Activated naive CD8-positive, alpha-beta T cell treated with anti-CD3 and anti-CD28 coated beads, Interleukin-2, amount 10 ng/mL, durations not matched to agents 7 days and 5 days (primary cell): ENCODE results near the gene IGSF9B. TPM values are rescaled to one million over a fixed set of nuclear protein-coding genes. Genes with fewer than 3 reads are reported as not detected.

Experiments
- ATAC-seq: fragments of 150-1000 bp; cut with Tn5 transposase; one replicate; pipeline ENCODE4 v1.10.0; 2021; ENCODE audit warnings: low read depth, moderate library complexity
- POLR2A ChIA-PET: fragments of 350-600 bp; sonication (Branson Sonifier 250); formaldehyde crosslinking; loops from one replicate; lab custom pipeline; 2021; ENCODE audit warnings: antibody characterized with exemption; lab: Charles Lee
- DNase-seq: peaks from one replicate; pipeline ENCODE4 v3.0.0; 2021
- H3K27ac Mint-ChIP-seq: one replicate; pipeline ENCODE4 v1.8.0; 2022; ENCODE audit warnings: mild to moderate bottlenecking, mixed read lengths
- H3K27me3 Mint-ChIP-seq: one replicate; pipeline ENCODE4 v1.8.0; 2022; ENCODE audit warnings: mild to moderate bottlenecking, moderate library complexity, mixed read lengths
- H3K36me3 Mint-ChIP-seq: one replicate; pipeline ENCODE4 v1.8.0; 2021; ENCODE audit warnings: mild to moderate bottlenecking, mixed read lengths
- H3K4me1 Mint-ChIP-seq: one replicate; pipeline ENCODE4 v1.8.0; 2021; ENCODE audit warnings: mixed read lengths
- H3K4me3 Mint-ChIP-seq: one replicate; pipeline ENCODE4 v1.8.0; 2022; ENCODE audit warnings: mild to moderate bottlenecking, moderate library complexity, mixed read lengths
- H3K9me3 Mint-ChIP-seq: one replicate; pipeline ENCODE4 v1.8.0; 2021; ENCODE audit warnings: mixed read lengths
- total RNA-seq, 2 experiments: library from RNA; stranded (reverse); gene quantifications; one replicate each; pipeline ENCODE4 v1.2.3, GENCODE V29; 2021

The IGSF9B gene
- total RNA-seq, 2 experiments from 2014 or later, result 91.8 to 99.7 TPM

- no peak overlapping the region for H3K4me3 Mint-ChIP-seq
- no peaks in the 10 kb centered on the region for H3K36me3 Mint-ChIP-seq
- H3K4me1 Mint-ChIP-seq, result peaks cover 22% of the 10 kb centered on the region
- H3K27ac Mint-ChIP-seq, result no peak overlapping the region
- ATAC-seq (no peak), DNase-seq (no peak)
- H3K9me3 Mint-ChIP-seq, result no peaks in the 10 kb centered on the region
- peaks cover 3% of the 10 kb centered on the region for H3K27me3 Mint-ChIP-seq
- POLR2A ChIA-PET, result no interaction called here
Observed at GRCh38 chr11:133993921-133994320, 37.2 kb upstream of the IGSF9B start.

GRCh38 chr11:133993107-133993506 lies 36.3 kb upstream of the IGSF9B start:
- POLR2A ChIA-PET, result no interaction called here
- ATAC-seq, result no peak
- Mint-ChIP-seq H3K27ac (no peak overlapping the region), H3K4me3 (no peak overlapping the region), H3K36me3 (no peaks in the 10 kb centered on the region), H3K4me1 (peaks cover 22% of the 10 kb centered on the region), H3K9me3 (no peaks in the 10 kb centered on the region), H3K27me3 (peaks cover 3% of the 10 kb centered on the region)
- DNase-seq, result no peak

- ATAC-seq, result no peak
- H3K36me3 Mint-ChIP-seq, result no peaks in the 10 kb centered on the region
- no peaks in the 10 kb centered on the region for H3K9me3 Mint-ChIP-seq
- H3K4me1 Mint-ChIP-seq, result peaks cover 23% of the 10 kb centered on the region
- H3K27ac Mint-ChIP-seq, result no peak overlapping the region
- no peak overlapping the region for H3K4me3 Mint-ChIP-seq
- POLR2A ChIA-PET, result interaction anchor here (1.6 kb wide), 1 partner anchor 37 kb away, joined by 3 read pairs; no protein-coding TSS in a partner anchor
- no peak for DNase-seq
- H3K27me3 Mint-ChIP-seq, result peaks cover 3% of the 10 kb centered on the region
Observed at GRCh38 chr11:133992121-133992520, 35.4 kb upstream of the IGSF9B start.

GRCh38 chr11:133991101-133991500 lies 34.3 kb upstream of the IGSF9B start:
- H3K4me1 Mint-ChIP-seq, result peaks cover 24% of the 10 kb centered on the region
- peak overlapping the region; percentile 17 for H3K27ac Mint-ChIP-seq
- H3K27me3 Mint-ChIP-seq, result peaks cover 6% of the 10 kb centered on the region
- POLR2A ChIA-PET, result interaction anchor here (1.6 kb wide), 1 partner anchor 38 kb away, joined by 3 read pairs; no protein-coding TSS in a partner anchor
- peak; percentile 62 for ATAC-seq
- no peak for DNase-seq
- H3K36me3 Mint-ChIP-seq, result no peaks in the 10 kb centered on the region
- peak overlapping the region; percentile 22 for H3K4me3 Mint-ChIP-seq
- H3K9me3 Mint-ChIP-seq, result no peaks in the 10 kb centered on the region

GRCh38 chr11:133990501-133990900 lies 33.7 kb upstream of the IGSF9B start:
- Mint-ChIP-seq H3K27me3 (peaks cover 6% of the 10 kb centered on the region), H3K4me1 (peaks cover 24% of the 10 kb centered on the region), H3K4me3 (peak overlapping the region; percentile 5), H3K27ac (peak overlapping the region; percentile 17), H3K36me3 (no peaks in the 10 kb centered on the region), H3K9me3 (no peaks in the 10 kb centered on the region)
- no peak for DNase-seq
- ATAC-seq, result no peak
- POLR2A ChIA-PET, result interaction anchor here (1.6 kb wide), 1 partner anchor 38 kb away, joined by 3 read pairs; no protein-coding TSS in a partner anchor

- H3K36me3 Mint-ChIP-seq, result no peaks in the 10 kb centered on the region
- ATAC-seq (peak; percentile 29), DNase-seq (no peak)
- POLR2A ChIA-PET, result no interaction called here
- peaks cover 20% of the 10 kb centered on the region for H3K4me1 Mint-ChIP-seq
- H3K4me3 Mint-ChIP-seq, result no peak overlapping the region
- H3K27ac Mint-ChIP-seq, result no peak overlapping the region
- H3K27me3 Mint-ChIP-seq, result peaks cover 2% of the 10 kb centered on the region
- H3K9me3 Mint-ChIP-seq, result no peaks in the 10 kb centered on the region
Observed at GRCh38 chr11:133988686-133989410, 32.1 kb upstream of the IGSF9B start.

GRCh38 chr11:133987171-133987570 lies 30.4 kb upstream of the IGSF9B start:
- POLR2A ChIA-PET, result no interaction called here
- peaks cover 8% of the 10 kb centered on the region for H3K27me3 Mint-ChIP-seq
- H3K4me3 Mint-ChIP-seq, result no peak overlapping the region

GRCh38 chr11:133985981-133986944 lies 29.5 kb upstream of the IGSF9B start:
- Mint-ChIP-seq H3K36me3 (no peaks in the 10 kb centered on the region), H3K4me1 (peaks cover 17% of the 10 kb centered on the region), H3K27ac (no peak overlapping the region), H3K9me3 (no peaks in the 10 kb centered on the region), H3K4me3 (no peak overlapping the region), H3K27me3 (peaks cover 13% of the 10 kb centered on the region)
- ATAC-seq (no peak), DNase-seq (no peak)
- POLR2A ChIA-PET, result interaction anchor here (0.7 kb wide), 1 partner anchor 401 kb away, joined by 3 read pairs; no protein-coding TSS in a partner anchor

More at GRCh38 chr11:133987171-133987570, 30.4 kb upstream of the IGSF9B start:
- peaks cover 20% of the 10 kb centered on the region for H3K4me1 Mint-ChIP-seq
- H3K9me3 Mint-ChIP-seq, result no peaks in the 10 kb centered on the region
- H3K27ac Mint-ChIP-seq, result no peak overlapping the region
- ATAC-seq (no peak), DNase-seq (no peak)
- no peaks in the 10 kb centered on the region for H3K36me3 Mint-ChIP-seq

- POLR2A ChIA-PET, result no interaction called here
- peaks cover 14% of the 10 kb centered on the region for H3K27me3 Mint-ChIP-seq
- no peak for DNase-seq
- no peaks in the 10 kb centered on the region for H3K36me3 Mint-ChIP-seq
- no peak overlapping the region for H3K4me3 Mint-ChIP-seq
- ATAC-seq, result no peak
- H3K27ac Mint-ChIP-seq, result no peak overlapping the region
- peaks cover 7% of the 10 kb centered on the region for H3K4me1 Mint-ChIP-seq
- H3K9me3 Mint-ChIP-seq, result no peaks in the 10 kb centered on the region
Observed at GRCh38 chr11:133984828-133985227, 28.1 kb upstream of the IGSF9B start.

GRCh38 chr11:133983660-133984316 lies 27.0 kb upstream of the IGSF9B start:
- ATAC-seq, result no peak
- POLR2A ChIA-PET, result no interaction called here
- Mint-ChIP-seq H3K27ac (no peak overlapping the region), H3K4me3 (no peak overlapping the region), H3K9me3 (no peaks in the 10 kb centered on the region), H3K36me3 (no peaks in the 10 kb centered on the region), H3K4me1 (peaks cover 3% of the 10 kb centered on the region), H3K27me3 (peaks cover 16% of the 10 kb centered on the region)
- no peak for DNase-seq

- no peak overlapping the region for H3K4me3 Mint-ChIP-seq
- no peak for ATAC-seq
- no peaks in the 10 kb centered on the region for H3K36me3 Mint-ChIP-seq
Observed at GRCh38 chr11:133982876-133983275, 26.1 kb upstream of the IGSF9B start.

GRCh38 chr11:133982151-133982550 lies 25.4 kb upstream of the IGSF9B start:
- Mint-ChIP-seq H3K27me3 (peaks cover 16% of the 10 kb centered on the region), H3K4me3 (no peak overlapping the region), H3K4me1 (peaks cover 3% of the 10 kb centered on the region), H3K9me3 (no peaks in the 10 kb centered on the region), H3K36me3 (no peaks in the 10 kb centered on the region), H3K27ac (peak overlapping the region; percentile 32)
- POLR2A ChIA-PET, result no interaction called here
- DNase-seq, result no peak
- no peak for ATAC-seq

More at GRCh38 chr11:133982876-133983275, 26.1 kb upstream of the IGSF9B start:
- no peak for DNase-seq
- Mint-ChIP-seq H3K4me1 (peaks cover 3% of the 10 kb centered on the region), H3K27me3 (peaks cover 16% of the 10 kb centered on the region), H3K9me3 (no peaks in the 10 kb centered on the region), H3K27ac (no peak overlapping the region)
- POLR2A ChIA-PET, result no interaction called here

GRCh38 chr11:133981156-133981555 lies 24.4 kb upstream of the IGSF9B start:
- no peaks in the 10 kb centered on the region for H3K9me3 Mint-ChIP-seq
- H3K27ac Mint-ChIP-seq, result no peak overlapping the region
- H3K4me1 Mint-ChIP-seq, result peaks cover 6% of the 10 kb centered on the region
- POLR2A ChIA-PET, result no interaction called here
- no peaks in the 10 kb centered on the region for H3K36me3 Mint-ChIP-seq
- peaks cover 14% of the 10 kb centered on the region for H3K27me3 Mint-ChIP-seq
- ATAC-seq (no peak), DNase-seq (no peak)
- H3K4me3 Mint-ChIP-seq, result no peak overlapping the region
